ENCODE data around the gene NUDT1. TPM values are rescaled to one million over a fixed set of nuclear protein-coding genes. Genes with fewer than 3 reads are reported as not detected.

The NUDT1 gene
- polyA plus RNA-seq, 3 donors = 17.0 to 26.7 (median 21.1) TPM

Other genes starting within 250 kb of the NUDT1 start
- 10 to 100 TPM; 22.6 to 28.2 (median 26.3) TPM for gene MAD1L1, start 9.3 kb upstream of the NUDT1 start, polyA plus RNA-seq (ENCODE audit: insufficient read length in 3 of 3)
- 10 to 100 TPM; 32.9 to 39.6 (median 38.7) TPM for gene MRM2, start within 50 bp of the NUDT1 start, polyA plus RNA-seq (ENCODE audit: insufficient read length in 3 of 3)
- 10 to 100 TPM; 34.7 to 40.9 (median 37.3) TPM for gene SNX8, start 72.2 kb downstream of the NUDT1 start, polyA plus RNA-seq (ENCODE audit: insufficient read length in 3 of 3)
- 100 to 1,000 TPM; 156 to 174 (median 160) TPM for gene EIF3B, start 112.6 kb downstream of the NUDT1 start, polyA plus RNA-seq (ENCODE audit: insufficient read length in 3 of 3)
- gene CHST12, start 161.4 kb downstream of the NUDT1 start, polyA plus RNA-seq (ENCODE audit: insufficient read length in 3 of 3) = 10 to 100 TPM in 2 of 3 donors, 1 to 10 TPM in 1; 7.7 to 13.6 (median 11.8) TPM
- gene GRIFIN, start 234.2 kb downstream of the NUDT1 start, polyA plus RNA-seq (ENCODE audit: insufficient read length in 3 of 3) = not detected

Data from renal cortex interstitium (tissue), 3 donors.